BJ (cell line): ENCODE results near the gene CYP1A2. TPM values are rescaled to one million over a fixed set of nuclear protein-coding genes. Genes with fewer than 3 reads are reported as not detected.

Experiments
- CTCF ChIA-PET: fragments of 350-600 bp; formaldehyde crosslinking; extraction: SDS; loops from one replicate; lab custom pipeline; 2021; ENCODE audit warnings: antibody characterized with exemption, inconsistent platforms; lab: Yijun Ruan, JAX
- POLR2A ChIA-PET: fragments of 300-600 bp; sonication (Branson Sonifier 250); formaldehyde crosslinking; extraction: SDS; loops from one replicate; lab custom pipeline; 2021; ENCODE audit warnings: antibody characterized with exemption; lab: Charles Lee
- DNase-seq: peaks from one replicate; pipeline ENCODE4 v3.0.0-alpha.2; 2011; ENCODE audit warnings: low read depth
- H3K27me3 ChIP-seq: 2 replicates; pipeline ENCODE4 v1.6.0; 2011; ENCODE audit warnings: low read length; ENCODE audit not compliant: control insufficient read depth, insufficient read depth
- H3K36me3 ChIP-seq: 2 replicates; pipeline ENCODE4 v1.5.1; 2011; ENCODE audit warnings: low read length; ENCODE audit not compliant: control insufficient read depth, insufficient read depth
- H3K4me3 ChIP-seq: 2 replicates; pipeline ENCODE4 v1.5.1; 2011; ENCODE audit warnings: low read depth, mild to moderate bottlenecking, control low read depth, low read length
- CTCF ChIP-seq: IDR thresholded peaks from 2 replicates; pipeline ENCODE4 v1.5.1; 2011; ENCODE audit warnings: low read depth, mild to moderate bottlenecking, control low read depth, inconsistent platforms, low read length, moderate library complexity; ENCODE audit not compliant: insufficient read depth
- polyA plus RNA-seq: library from polyadenylated mRNA; depleted of rRNA; stranded (reverse); fragments of >200 nt; gene quantifications from 2 replicates; pipeline ENCODE4 v1.2.3, GENCODE V29; 2011

Gene CYP1A2
- polyA plus RNA-seq, 1 experiment: not detected

- no peak for TF ChIP-seq CTCF
- ChIA-PET POLR2A (no interaction called here), CTCF (interaction anchor here (0.6 to 26.9 kb wide), 46 partner anchors 8 to 797 kb away, joined by 3 to 563 read pairs (median 5); partner anchors contain the start of genes CSK, CYP1A2, RPP25 and UBL7)
- Histone ChIP-seq H3K4me3 (no peak overlapping the region), H3K36me3 (no peaks in the 10 kb centered on the region), H3K27me3 (peaks cover 2% of the 10 kb centered on the region)
- DNase-seq: no peak
These were observed 21.7 kb downstream of the CYP1A2 start for GRCh38 chr15:74770211-74770903.

- no peak for TF ChIP-seq CTCF
These were observed 24.7 kb downstream of the CYP1A2 start for GRCh38 chr15:74773329-74773728.

GRCh38 chr15:74773731-74774252 is 25.1 kb downstream of the CYP1A2 start:
- TF ChIP-seq CTCF: no peak
- H3K36me3 ChIP-seq: no peaks in the 10 kb centered on the region
- DNase-seq: no peak
- ChIA-PET CTCF (interaction anchor here (0.6 to 26.9 kb wide), 9 partner anchors 7 to 174 kb away, joined by 3 to 563 read pairs (median 5); partner anchors contain the start of gene CSK), POLR2A (no interaction called here)
- no peak overlapping the region for H3K4me3 ChIP-seq
- peaks cover 2% of the 10 kb centered on the region for H3K27me3 ChIP-seq

More at GRCh38 chr15:74773329-74773728, 24.7 kb downstream of the CYP1A2 start:
- POLR2A ChIA-PET: no interaction called here
- CTCF ChIA-PET: interaction anchor here (0.7 to 26.9 kb wide), 9 partner anchors 8 to 400 kb away, joined by 3 to 563 read pairs (median 57); partner anchors contain the start of genes CSK and RPP25
- Histone ChIP-seq H3K4me3 (no peak overlapping the region), H3K27me3 (peaks cover 2% of the 10 kb centered on the region), H3K36me3 (no peaks in the 10 kb centered on the region)
- no peak for DNase-seq

GRCh38 chr15:74775132-74775562 is 26.5 kb downstream of the CYP1A2 start:
- no peak for DNase-seq
- no peak for TF ChIP-seq CTCF
- no peak overlapping the region for H3K4me3 ChIP-seq
- peaks cover 2% of the 10 kb centered on the region; the same call in 1 of the 2 replicates for H3K27me3 ChIP-seq
- CTCF ChIA-PET: interaction anchor here (0.6 to 26.9 kb wide), 8 partner anchors 12 to 419 kb away, joined by 3 to 563 read pairs (median 5); partner anchors contain the start of gene MPI
- H3K36me3 ChIP-seq: no peaks in the 10 kb centered on the region
- POLR2A ChIA-PET: no interaction called here

- Histone ChIP-seq H3K36me3 (no peaks in the 10 kb centered on the region), H3K4me3 (no peak overlapping the region), H3K27me3 (no peaks in the 10 kb centered on the region)
- no peak for DNase-seq
- TF ChIP-seq CTCF: no peak
- ChIA-PET CTCF (interaction anchor here (0.9 to 26.9 kb wide), 4 partner anchors 24 to 172 kb away, joined by 3 to 563 read pairs (median 105); no protein-coding TSS in a partner anchor), POLR2A (no interaction called here)
These were observed 27.2 kb downstream of the CYP1A2 start for GRCh38 chr15:74775894-74776293.
